K562 (cell line): ENCODE measurements around the gene PSD2. TPM values are rescaled to one million over a fixed set of nuclear protein-coding genes. Genes with fewer than 3 reads are reported as not detected.

Source experiments
- ATAC-seq: fragments of 200-7000 bp; cut with Tn5 transposase; 3 replicates; pipeline ENCODE4 v1.9.1; 2020; ENCODE audit warnings: moderate library complexity
- BruUV-seq: library from RNA; stranded (reverse); fragments of 400-500 nt; replicated peaks from 2 replicates; lab custom pipeline; 2021; lab: Mats Ljungman, UMichigan
- CTCF ChIA-PET: fragments of 300-600 bp; formaldehyde crosslinking; extraction: SDS; loops from one replicate; lab custom pipeline; 2021; ENCODE audit warnings: low intra/inter-chr PET ratio; lab: Yijun Ruan, JAX
- POLR2A ChIA-PET: fragments of 300-600, 350-650 bp; sonication (Branson Sonifier 250); formaldehyde crosslinking; extraction: SDS; loops from one replicate; lab custom pipeline; 2021; ENCODE audit warnings: antibody characterized with exemption, inconsistent platforms; lab: Yijun Ruan, JAX
- DNase-seq, 4 experiments: peaks; one replicate each; pipeline versions ENCODE4 v3.0.0 to v3.0.0-alpha.2; 2011 to 2018; ENCODE audit warnings: low spot score in 3 of 4, mixed read lengths in 3 of 4; ENCODE audit errors: extremely low read depth in 1 of 4
- FAIRE-seq: peaks from 2 replicates; lab custom pipeline; 2011; peaks lifted over from hg19 to GRCh38; lab: Jason Lieb, UNC
- H2AFZ ChIP-seq: 2 replicates; pipeline ENCODE4 v1.6.0; 2011; ENCODE audit warnings: low read depth, low read length, control low read depth, inconsistent platforms
- H3K27ac ChIP-seq: fragments of 200-600 bp; 3 replicates; pipeline ENCODE4 v1.8.0; 2011; ENCODE audit warnings: low read depth, mild to moderate bottlenecking, control low read depth, inconsistent platforms, low read length, moderate library complexity, mixed read lengths; ENCODE audit errors: extremely low read depth
- H3K27me3 ChIP-seq, 2 experiments: fragments of 300-600 bp in 1 of 2; 2 replicates in 1 of 2; 3 replicates in 1 of 2; pipeline versions ENCODE4 v1.6.0 to v1.8.0; 2011; ENCODE audit warnings: inconsistent platforms in 2 of 2, low read length in 2 of 2, mild to moderate bottlenecking in 1 of 2, mixed read lengths in 1 of 2, moderate library complexity in 1 of 2; ENCODE audit not compliant: control insufficient read depth in 2 of 2, insufficient read depth in 2 of 2
- H3K36me3 ChIP-seq: fragments of 300-600 bp; 3 replicates; pipeline ENCODE4 v1.8.0; 2011; ENCODE audit warnings: mild to moderate bottlenecking, low read length, inconsistent platforms; ENCODE audit not compliant: control insufficient read depth, insufficient read depth
- H3K4me1 ChIP-seq, 2 experiments: fragments of 200-600 bp in 1 of 2; replicated peaks in 1 of 2; 2 replicates in 1 of 2; 3 replicates in 1 of 2; pipeline versions ENCODE4 v1.5.1 to v1.8.0; 2011; ENCODE audit warnings: inconsistent platforms in 2 of 2, low read length in 2 of 2, mild to moderate bottlenecking in 1 of 2, mixed read lengths in 1 of 2, moderate library complexity in 1 of 2; ENCODE audit not compliant: control insufficient read depth in 2 of 2, insufficient read depth in 2 of 2
- H3K4me2 ChIP-seq: 2 replicates; pipeline ENCODE4 v1.6.1; 2011; ENCODE audit warnings: low read length, control low read depth, inconsistent platforms, mixed read lengths; ENCODE audit not compliant: insufficient read depth
- H3K4me3 ChIP-seq: fragments of 200-600 bp; sonication (generic), shearing (Covaris generic); 2 replicates; pipeline ENCODE4 v1.5.1; 2016; ENCODE audit warnings: control low read depth, inconsistent platforms
- H3K79me2 ChIP-seq: fragments of 200-600 bp; 3 replicates; pipeline ENCODE4 v1.8.0; 2011; ENCODE audit warnings: low read length, inconsistent platforms; ENCODE audit not compliant: control insufficient read depth, insufficient read depth
- H3K9ac ChIP-seq, 2 experiments: 2 replicates each; pipeline versions ENCODE4 v1.6.0 to v1.6.1; 2011; ENCODE audit warnings: low read depth in 2 of 2, low read length in 2 of 2, control low read depth in 1 of 2, inconsistent platforms in 1 of 2, mild to moderate bottlenecking in 1 of 2, mixed read lengths in 1 of 2; ENCODE audit not compliant: insufficient read depth in 1 of 2
- H3K9me1 ChIP-seq: one replicate; pipeline ENCODE4 v1.6.0; 2011; ENCODE audit warnings: inconsistent platforms, mild to moderate bottlenecking, low read length, moderate library complexity; ENCODE audit not compliant: control insufficient read depth, insufficient read depth
- H3K9me3 ChIP-seq: replicated peaks from 2 replicates; pipeline ENCODE4 v1.5.1; 2011; ENCODE audit warnings: low read depth, low read length, inconsistent platforms; ENCODE audit not compliant: control insufficient read depth, insufficient read depth
- H4K20me1 ChIP-seq: replicated peaks from 2 replicates; pipeline ENCODE4 v1.6.1; 2011; ENCODE audit warnings: low read length, inconsistent platforms, mixed read lengths; ENCODE audit not compliant: control insufficient read depth, insufficient read depth
- BHLHE40 ChIP-seq: IDR thresholded peaks from 2 replicates; pipeline ENCODE4 v1.6.1; 2011; ENCODE audit warnings: low read length, improper control_type of control experiment
- CSDE1 ChIP-seq, 2 experiments: fragments of 450-650 bp; IDR thresholded peaks; 2 replicates each; pipeline ENCODE4 v1.6.1; 2016; ENCODE audit warnings: mild to moderate bottlenecking in 1 of 2
- NFIX ChIP-seq: fragments of 250-450 bp; sonication (Bioruptor Pico); IDR thresholded peaks from 2 replicates; pipeline ENCODE4 v1.4.0; 2020; ENCODE audit warnings: low read depth, mild to moderate bottlenecking, moderate library complexity
- NFYB ChIP-seq: IDR thresholded peaks from 2 replicates; pipeline ENCODE4 v1.6.1; 2011; ENCODE audit warnings: mild to moderate bottlenecking, moderate library complexity; ENCODE audit not compliant: insufficient read length; ENCODE audit errors: extremely low read depth
- NR1H2 ChIP-seq: sonication (generic); formaldehyde crosslinking; IDR thresholded peaks from 2 replicates; pipeline ENCODE4 v1.4.0; 2020; ENCODE audit warnings: mild to moderate bottlenecking, missing genetic modification reagents
- PCBP2 ChIP-seq: fragments of 200-400 bp; formaldehyde crosslinking; IDR thresholded peaks from 2 replicates; pipeline ENCODE4 v1.6.1; 2018; ENCODE audit warnings: low read length, low read depth, mild to moderate bottlenecking, moderate library complexity; ENCODE audit not compliant: poor library complexity, severe bottlenecking
- PTBP1 ChIP-seq: fragments of 200-400 bp; formaldehyde crosslinking; IDR thresholded peaks from 2 replicates; pipeline ENCODE4 v1.6.1; 2017; ENCODE audit warnings: low read depth, low read length
- RBFOX2 ChIP-seq: fragments of 200-400 bp; formaldehyde crosslinking; IDR thresholded peaks from 2 replicates; pipeline ENCODE4 v1.6.1; 2017; ENCODE audit warnings: low read depth, mild to moderate bottlenecking, low read length, moderate library complexity
- TAL1 ChIP-seq: fragments of 450-650 bp; IDR thresholded peaks from 2 replicates; pipeline ENCODE4 v1.6.1; 2016; ENCODE audit warnings: mild to moderate bottlenecking
- THAP12 ChIP-seq: fragments of 250-450 bp; sonication (Bioruptor Pico); IDR thresholded peaks from 2 replicates; pipeline ENCODE4 v1.9.0; 2021; ENCODE audit warnings: mild to moderate bottlenecking, inconsistent platforms
- ZNF263 ChIP-seq: sonication (generic); formaldehyde crosslinking; IDR thresholded peaks from 2 replicates; pipeline ENCODE4 v1.8.0; 2022; ENCODE audit warnings: mild to moderate bottlenecking, missing genetic modification reagents, borderline replicate concordance
- ZNF408 ChIP-seq: fragments of 250-450 bp; sonication (Bioruptor Pico); IDR thresholded peaks from 2 replicates; pipeline ENCODE4 v1.4.0; 2020; ENCODE audit warnings: low read depth, mild to moderate bottlenecking, moderate library complexity
- WGBS: fragments of 100-300 bp; shearing (Covaris generic); methylation state at CpG from one replicate; pipeline ENCODE4 v1.1.6; 2016; ENCODE audit warnings: low coverage, mixed read lengths; ENCODE audit not compliant: insufficient coverage; ENCODE audit errors: missing lambda C conversion rate; 5-methylcytosine and 5-hydroxymethylcytosine counted together
- in situ Hi-C: fragments of 300-500 bp; cut with MboI; formaldehyde crosslinking; loops from 4 replicates; pipeline ENCODE4 v1.15.0; 2018; ENCODE audit warnings: inconsistent platforms, mixed read lengths
- intact Hi-C: fragments of 100-400 bp; cut with micrococcal nuclease; formaldehyde crosslinking; loops from 2 replicates; pipeline ENCODE4 v1.14.2; 2022
- polyA plus RNA-seq, 8 experiments: library from polyadenylated mRNA; depleted of rRNA in 4 of 8; stranded (reverse) in 5 of 8; unstranded in 3 of 8; fragments of >200 nt; fragmentation: Nextera tagmentation in 2 of 8; fragmentation: Illumina TruSeq in 1 of 8; extraction: Ambion mirVana in 2 of 8; extraction: Trizol in 1 of 8; gene quantifications; 2 replicates each; pipeline versions ENCODE4 v1.2.1 to v1.2.3, GENCODE V29; 2011 to 2014; ENCODE audit warnings: inconsistent platforms in 1 of 8, missing spikeins in 1 of 8
- total RNA-seq, 7 experiments: library from RNA; depleted of rRNA in 6 of 7; stranded (reverse); fragments of >200 nt in 6 of 7; fragmentation: Illumina TruSeq in 2 of 7; extraction: Trizol in 2 of 7; gene quantifications; 2 replicates each; pipeline versions ENCODE4 v1.2.1 to v1.2.3, GENCODE V29; 2011 to 2021; ENCODE audit warnings: low replicate concordance in 1 of 7

Gene PSD2
- total and polyA plus RNA-seq, 9 of the 15 experiments (the other 6 are each of a cell fraction or from before 2014, with no cell fraction given) = 0.01 to 0.09 (median 0.04) TPM; not detected in 4

GRCh38 chr5:139839918-139840317, 44.3 kb downstream of the PSD2 start:
- TF ChIP-seq ZNF263 (CRISPR knock-in tag) = no peak
- TF ChIP-seq THAP12 (CRISPR knock-in tag) = no peak
- no peak for TF ChIP-seq NR1H2 (CRISPR knock-in tag)
- TF ChIP-seq CSDE1 (IDR thresholded peaks at IDR 0.05) = no peak
- no peak for TF ChIP-seq NFYB
- TF ChIP-seq PCBP2 = no peak
- no peak for TF ChIP-seq RBFOX2
- TF ChIP-seq TAL1 = no peak
- TF ChIP-seq NFIX (CRISPR knock-in tag) = no peak
- no peak for TF ChIP-seq PTBP1
- no peak for TF ChIP-seq ZNF408 (CRISPR knock-in tag)
- no peak for TF ChIP-seq BHLHE40
- intact Hi-C loops = loop anchor here (5.0 kb wide), 1 partner anchor 208 kb away; no protein-coding TSS in a partner anchor
- in situ Hi-C loops = loop anchor here (5.0 kb wide), 1 partner anchor 53 kb away; no protein-coding TSS in a partner anchor

More at GRCh38 chr5:139839918-139840317, 44.3 kb downstream of the PSD2 start:
- H3K27me3 ChIP-seq = peaks cover 7 to 41% of the 10 kb centered on the region in 2 experiments; a peak in 4 of 5 replicates
- no peak overlapping the region for H3K4me3 ChIP-seq
- BruUV-seq = no TSS peak
- no peak overlapping the region for H3K27ac ChIP-seq
- H3K9ac ChIP-seq = no peak overlapping the region
- no peak overlapping the region for H3K4me2 ChIP-seq
- 0 out of 2 replicates have a peak, but pooled peaks cover 16% of the 10 kb centered on the region for H4K20me1 ChIP-seq
- WGBS = 2% methylated on average over 8 of the region's 8 CpGs
- H3K4me1 ChIP-seq = no peaks in the 10 kb centered on the region
- H3K9me1 ChIP-seq = no peaks in the 10 kb centered on the region
- H3K9me3 ChIP-seq = no peaks in the 10 kb centered on the region
- no peak overlapping the region for H2AFZ ChIP-seq
- CTCF ChIA-PET = no interaction called here
- POLR2A ChIA-PET = no interaction called here
- no peaks in the 10 kb centered on the region for H3K36me3 ChIP-seq
- DNase-seq (no peak), ATAC-seq (no peak), FAIRE-seq (no peak)
- no peaks in the 10 kb centered on the region for H3K79me2 ChIP-seq
